ENCODE results near the gene CR2. TPM values are rescaled to one million over a fixed set of nuclear protein-coding genes. Genes with fewer than 3 reads are reported as not detected.
A peak's percentile ranks its signal among the peaks of the same experiment; 100 is the strongest.

Gene CR2
- total RNA-seq = not detected
- long read RNA-seq = 0 reads

DNA sequence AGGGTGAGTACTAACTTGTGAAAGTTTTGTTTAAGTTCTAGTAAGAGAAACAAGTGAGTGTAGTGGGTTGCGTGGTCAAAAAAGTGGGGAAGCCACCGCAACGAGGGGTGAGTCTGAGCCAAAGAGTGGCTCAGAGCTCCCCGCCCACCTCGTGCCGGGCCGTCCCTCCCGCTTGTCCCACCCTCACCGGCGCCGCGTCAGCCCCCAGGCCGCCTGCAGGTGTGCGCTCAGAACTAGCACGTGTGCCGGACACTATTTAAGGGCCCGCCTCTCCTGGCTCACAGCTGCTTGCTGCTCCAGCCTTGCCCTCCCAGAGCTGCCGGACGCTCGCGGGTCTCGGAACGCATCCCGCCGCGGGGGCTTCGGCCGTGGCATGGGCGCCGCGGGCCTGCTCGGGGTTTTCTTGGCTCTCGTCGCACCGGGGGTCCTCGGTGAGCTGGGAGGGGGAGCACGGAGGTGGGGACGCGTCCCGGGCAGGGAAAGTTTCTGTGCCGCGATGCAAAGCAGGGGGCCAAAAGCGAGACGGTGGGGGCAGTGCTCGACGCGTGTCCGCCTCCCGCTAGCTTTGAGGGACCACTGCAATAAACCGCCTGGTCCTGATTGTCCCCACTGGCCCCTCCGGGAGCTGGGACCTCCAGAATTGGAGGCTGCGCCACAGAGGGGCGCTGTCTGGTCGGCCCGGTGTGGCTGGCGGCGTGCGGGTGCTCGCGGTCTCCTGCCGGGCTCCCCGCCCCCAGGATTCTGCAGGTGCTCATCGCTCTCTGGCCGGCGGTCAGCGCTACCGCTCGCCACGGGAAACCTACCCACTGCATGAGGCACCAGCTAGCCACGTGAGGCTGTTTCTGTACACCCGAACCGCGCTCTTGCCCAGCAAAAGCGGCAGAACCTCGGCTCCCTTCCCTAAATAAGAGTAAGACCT, at the start of gene CR2:
Gene CR2 (plus strand): TSS at position 283 of the 919 bp plus-strand sequence. CDS start 91 bp downstream, at position 374.
- ATAC-seq (peak; percentile 68 to 93), DNase-seq (peak; percentile 24)
- intact Hi-C loops (cut with DNase I) = no loop called here

DNA sequence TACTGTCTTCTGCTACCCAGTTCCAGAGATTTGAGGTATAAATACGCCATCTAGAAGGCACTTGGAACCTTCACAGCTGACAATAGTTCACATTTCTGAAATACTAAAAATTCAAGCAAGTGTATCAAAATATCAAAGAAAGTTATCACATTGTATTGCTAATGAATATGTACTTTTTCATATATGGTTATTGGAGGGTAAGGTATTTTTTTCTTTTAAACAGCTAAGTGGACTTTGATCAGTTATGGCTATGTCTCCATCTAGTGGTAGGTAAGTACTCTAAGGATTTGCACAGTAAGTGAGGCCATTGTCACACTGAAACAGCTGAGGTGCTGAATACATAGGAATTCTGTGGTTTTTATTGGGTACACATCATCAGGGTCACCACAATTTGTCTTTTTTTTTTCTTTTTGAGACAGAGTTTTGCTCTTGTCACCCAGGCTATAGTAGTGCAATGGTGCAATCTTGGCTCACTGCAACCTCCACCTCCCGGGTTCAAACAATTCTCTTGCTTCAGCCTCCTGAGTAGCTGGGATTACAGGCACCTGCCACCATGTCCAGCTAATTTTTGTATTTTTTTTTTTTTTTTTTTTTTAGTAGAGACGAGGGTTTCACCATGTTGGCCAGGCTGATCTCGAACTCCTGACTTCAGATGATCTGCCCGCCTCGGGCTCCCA, 49.1 kb upstream of the CR2 start:
- intact Hi-C loops (cut with DNase I) = loop anchor here (2.0 to 10.0 kb wide), 3 partner anchors 220 to 320 kb away; no protein-coding TSS in a partner anchor
- DNase-seq = no peak
- peak; percentile 53 to 75 for ATAC-seq

DNA sequence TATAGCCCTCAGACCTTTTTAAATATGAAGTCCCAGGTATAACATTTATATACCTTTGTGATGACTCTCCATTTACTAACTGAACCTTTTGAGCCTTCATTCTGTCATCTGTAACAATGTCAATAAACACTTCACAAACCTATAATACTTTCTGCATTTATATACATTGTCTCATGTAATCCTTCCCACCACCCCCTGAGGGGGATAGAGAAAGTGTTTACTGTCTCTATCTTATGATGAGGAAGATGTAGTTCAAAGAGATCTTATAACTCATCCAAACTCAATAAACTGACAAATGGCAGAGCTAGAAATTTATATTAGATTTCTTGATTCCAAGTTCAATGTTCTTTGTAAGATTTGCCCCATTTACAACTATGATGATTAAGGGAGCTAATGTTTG, 48.3 kb upstream of the CR2 start:
- no peak for DNase-seq
- intact Hi-C loops (cut with DNase I) = loop anchor here (2.0 to 10.0 kb wide), 2 partner anchors 221 to 321 kb away; no protein-coding TSS in a partner anchor
- ATAC-seq = no peak

DNA sequence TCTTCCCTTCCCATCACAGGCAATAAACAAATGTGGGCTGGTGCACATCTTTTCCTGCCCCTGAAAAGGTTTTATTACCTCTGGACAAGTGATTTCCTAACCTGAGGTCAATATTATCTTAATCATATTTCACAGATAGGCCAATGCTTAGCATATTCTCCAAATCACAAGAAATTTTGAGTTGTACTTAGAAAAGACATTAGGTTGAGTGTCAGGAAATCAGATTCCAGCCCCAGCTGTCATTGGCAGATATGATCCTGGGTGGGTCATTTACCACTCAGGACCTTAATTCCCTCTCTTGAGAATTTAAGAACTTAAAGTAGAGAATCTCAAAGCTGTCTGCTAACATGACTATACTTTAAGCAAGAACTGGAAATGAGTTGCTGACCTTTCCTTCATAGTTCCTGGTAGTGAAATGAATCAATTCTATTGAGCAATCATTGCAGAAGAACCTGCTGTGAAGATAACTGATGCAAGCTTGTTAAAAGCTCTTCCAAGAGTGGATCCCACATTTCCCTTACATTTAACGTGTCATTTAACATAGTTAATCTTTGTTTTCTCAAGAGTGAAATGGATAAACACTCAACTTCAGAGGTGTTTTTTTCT, 46.4 kb upstream of the CR2 start:
- peak in 1 of 2 donors; percentile 74 for ATAC-seq
- intact Hi-C loops (cut with DNase I) = loop anchor here in 1 of 2 donors (10.0 kb wide), 1 partner anchor 223 kb away; no protein-coding TSS in a partner anchor
- DNase-seq = no peak

DNA sequence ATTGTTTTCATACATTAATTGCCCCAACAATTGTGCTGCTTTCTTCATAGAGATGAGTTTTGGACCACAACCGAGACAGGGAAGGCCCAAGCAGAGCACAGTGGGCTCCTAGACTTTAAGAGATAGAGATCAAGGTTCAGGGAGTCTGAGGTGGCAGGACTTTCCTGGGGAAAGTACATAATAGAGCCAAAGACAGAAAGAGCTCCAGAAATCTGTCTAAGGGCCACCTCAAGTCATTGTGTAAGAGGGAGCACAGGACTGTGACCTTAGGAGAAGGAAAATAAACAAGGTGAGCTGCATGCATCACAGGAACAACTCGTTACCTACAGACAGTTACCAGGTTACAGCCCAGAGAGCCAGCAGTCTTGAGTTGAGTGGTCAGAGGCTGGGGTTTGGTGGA, 41.3 kb upstream of the CR2 start:
- ATAC-seq (no peak), DNase-seq (no peak)
- intact Hi-C loops (cut with DNase I) = no loop called here

DNA sequence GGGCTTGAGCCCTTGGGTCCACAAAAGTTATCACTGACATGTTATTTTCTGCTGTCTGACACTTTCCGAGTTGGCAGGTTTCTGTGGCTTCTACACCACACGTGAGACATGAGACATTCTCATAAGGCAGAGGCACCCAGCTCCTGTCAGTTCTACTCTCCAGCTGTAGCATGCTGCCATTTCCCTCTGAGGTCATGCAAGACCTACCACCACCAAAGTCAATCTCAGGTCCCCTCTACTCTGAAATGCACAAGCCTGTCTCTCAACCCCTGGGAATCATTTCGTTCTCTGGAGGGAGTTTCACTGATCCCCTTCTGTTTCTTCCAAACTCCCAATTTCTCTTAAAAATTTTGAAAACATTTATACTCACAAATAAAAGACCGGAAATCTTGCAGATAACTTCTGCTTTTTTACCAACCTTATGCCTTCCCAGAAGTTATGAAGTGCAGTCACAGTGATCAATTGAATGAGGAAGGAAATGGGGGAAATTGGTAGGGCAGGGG, 39.5 kb upstream of the CR2 start:
- ATAC-seq = no peak
- no peak for DNase-seq
- intact Hi-C loops (cut with DNase I) = no loop called here

DNA sequence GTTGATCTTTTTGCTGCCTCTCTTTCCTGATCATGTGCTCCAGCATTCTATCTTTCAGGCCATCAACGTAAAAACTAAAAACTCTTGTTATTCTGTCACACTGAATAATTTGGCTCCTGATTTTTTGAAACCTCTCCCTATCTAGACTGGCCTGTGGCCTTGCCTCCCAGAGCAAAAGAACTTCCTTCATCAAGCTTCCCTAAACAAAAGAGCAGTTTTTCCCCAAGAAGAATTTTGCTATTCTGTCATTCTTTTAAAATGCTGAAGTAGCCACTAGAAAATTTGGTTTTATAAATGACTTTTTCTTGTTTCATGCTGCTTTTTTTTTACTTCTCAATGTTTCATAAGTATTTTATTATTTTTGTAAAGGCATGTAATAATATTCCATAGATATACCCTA, 37.1 kb upstream of the CR2 start:
- no peak for ATAC-seq
- DNase-seq = no peak
- intact Hi-C loops (cut with DNase I) = no loop called here

DNA sequence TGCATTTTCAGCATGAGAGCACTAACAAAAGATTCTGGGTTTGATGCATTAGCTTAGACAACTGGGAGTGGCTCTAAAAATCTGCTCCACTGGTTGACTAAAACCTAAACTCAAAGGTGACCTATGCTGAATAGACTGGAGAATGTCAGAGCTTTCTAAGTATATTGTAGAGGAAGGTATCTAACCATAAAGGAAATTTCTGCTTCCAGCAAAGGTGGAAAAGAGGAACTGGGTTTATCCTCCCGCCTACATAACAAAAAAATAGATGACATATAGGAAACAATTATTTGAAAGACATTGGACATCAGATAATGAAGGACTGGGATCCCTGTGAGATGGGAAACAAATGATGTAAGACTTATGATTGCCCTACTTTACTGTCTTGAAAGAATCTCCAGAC, 35.8 kb upstream of the CR2 start:
- ATAC-seq = no peak
- intact Hi-C loops (cut with DNase I) = no loop called here

DNA sequence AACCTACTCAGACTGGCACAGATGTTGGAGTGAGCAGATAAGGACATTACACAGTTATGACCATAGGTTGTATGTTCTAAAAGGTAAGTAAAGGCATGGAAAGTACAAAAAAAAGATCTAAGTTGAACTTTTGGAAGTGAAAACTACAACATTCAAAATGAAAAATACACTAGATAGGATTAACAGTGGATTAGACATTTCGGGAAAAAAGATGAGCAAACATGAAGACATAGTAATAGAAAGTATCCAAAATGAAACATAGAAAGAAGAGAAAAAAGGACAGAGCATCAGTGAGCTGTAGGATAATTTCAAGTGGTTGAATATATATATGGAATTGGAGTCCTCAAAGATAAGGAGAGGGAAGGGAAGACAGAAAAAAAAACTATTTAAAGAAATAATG, 34.0 kb upstream of the CR2 start:
- ATAC-seq (no peak), DNase-seq (no peak)
- intact Hi-C loops (cut with DNase I) = no loop called here

More for the DNA sequence above, 35.8 kb upstream of the CR2 start:
- no peak for DNase-seq

DNA sequence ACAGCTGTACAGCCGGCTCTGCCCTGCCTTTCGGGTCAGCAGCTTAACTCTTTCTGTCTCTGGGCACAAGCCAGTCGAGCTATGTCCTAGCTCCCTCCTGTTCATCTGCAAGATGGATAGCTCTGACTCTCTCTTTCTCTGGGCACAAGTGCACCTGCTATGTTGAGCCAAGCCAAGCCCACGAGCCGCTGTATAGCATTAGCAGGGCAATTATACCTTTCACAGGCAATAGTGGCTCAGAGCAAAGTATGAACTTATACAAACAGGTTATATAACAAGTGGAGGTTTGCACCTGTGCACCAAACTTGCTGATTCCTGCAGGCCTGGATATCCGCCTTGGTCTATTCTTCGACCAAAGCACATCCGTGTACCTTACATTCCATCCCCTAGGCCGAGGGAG, 33.0 kb upstream of the CR2 start:
- no peak for DNase-seq
- ATAC-seq = no peak
- intact Hi-C loops (cut with DNase I) = no loop called here

DNA sequence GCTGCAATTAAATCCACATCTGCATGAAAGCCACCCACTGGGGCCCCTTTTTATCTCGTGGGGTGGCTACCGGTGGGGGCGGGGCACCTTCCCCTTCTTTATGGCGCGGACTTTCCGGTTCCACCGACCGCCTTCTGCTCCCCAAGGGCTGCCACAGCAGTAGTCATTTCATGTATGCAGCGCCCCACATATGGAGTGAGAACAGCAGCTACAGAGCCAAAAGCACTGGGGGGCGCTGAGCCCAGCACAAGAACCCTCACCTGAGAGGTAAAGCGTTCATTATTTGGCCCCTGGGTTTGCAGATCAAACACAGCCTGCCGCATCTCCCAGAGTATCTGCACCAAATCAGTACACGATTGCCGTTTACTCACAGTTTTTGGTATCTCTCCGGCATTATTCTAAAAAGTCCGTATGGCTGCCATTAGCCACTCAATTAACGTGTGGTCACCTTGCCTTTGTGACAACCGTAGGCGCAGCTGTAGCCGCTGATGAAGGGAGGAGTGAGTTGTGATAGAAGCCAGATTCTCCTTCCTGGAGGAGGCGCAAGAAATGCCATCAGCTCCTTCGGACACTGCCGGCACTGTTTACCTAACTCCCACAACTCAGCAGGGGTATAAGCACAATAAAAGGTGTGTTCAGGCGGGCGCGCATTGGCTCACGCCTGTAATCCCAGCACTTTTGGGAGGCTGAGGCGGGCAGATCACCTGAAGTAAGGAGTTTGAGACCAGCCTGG, 30.4 kb upstream of the CR2 start:
- no peak for DNase-seq
- intact Hi-C loops (cut with DNase I) = no loop called here
- ATAC-seq = no peak

DNA sequence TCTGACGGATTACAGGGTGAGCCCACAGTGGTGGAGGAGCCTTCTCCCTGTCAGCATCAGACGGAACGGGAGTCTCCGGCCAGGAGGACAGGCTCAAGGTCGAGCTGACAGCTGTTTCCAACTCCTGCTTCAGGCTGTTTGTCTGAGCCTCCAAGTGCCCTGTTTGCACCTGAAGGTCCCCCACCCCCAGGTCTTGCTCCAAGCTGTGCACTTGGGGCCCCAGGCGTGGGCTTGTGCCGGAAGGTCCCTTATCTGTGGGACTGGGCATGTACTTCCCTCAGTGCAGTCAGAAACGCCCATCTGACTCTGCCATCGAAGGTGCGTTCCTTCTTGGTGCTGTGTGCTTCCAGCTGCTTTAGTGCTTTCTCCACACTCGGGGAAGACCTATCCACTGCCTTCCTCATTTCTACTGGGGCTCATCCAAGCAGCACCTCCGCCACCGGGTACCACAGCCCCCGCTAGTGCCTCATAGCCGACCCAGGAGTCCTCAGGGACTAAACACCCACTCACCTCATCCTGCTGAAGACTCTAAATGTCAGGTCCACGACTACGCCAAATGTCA, 29.5 kb upstream of the CR2 start:
- intact Hi-C loops (cut with DNase I) = no loop called here
- ATAC-seq (no peak), DNase-seq (no peak)

DNA sequence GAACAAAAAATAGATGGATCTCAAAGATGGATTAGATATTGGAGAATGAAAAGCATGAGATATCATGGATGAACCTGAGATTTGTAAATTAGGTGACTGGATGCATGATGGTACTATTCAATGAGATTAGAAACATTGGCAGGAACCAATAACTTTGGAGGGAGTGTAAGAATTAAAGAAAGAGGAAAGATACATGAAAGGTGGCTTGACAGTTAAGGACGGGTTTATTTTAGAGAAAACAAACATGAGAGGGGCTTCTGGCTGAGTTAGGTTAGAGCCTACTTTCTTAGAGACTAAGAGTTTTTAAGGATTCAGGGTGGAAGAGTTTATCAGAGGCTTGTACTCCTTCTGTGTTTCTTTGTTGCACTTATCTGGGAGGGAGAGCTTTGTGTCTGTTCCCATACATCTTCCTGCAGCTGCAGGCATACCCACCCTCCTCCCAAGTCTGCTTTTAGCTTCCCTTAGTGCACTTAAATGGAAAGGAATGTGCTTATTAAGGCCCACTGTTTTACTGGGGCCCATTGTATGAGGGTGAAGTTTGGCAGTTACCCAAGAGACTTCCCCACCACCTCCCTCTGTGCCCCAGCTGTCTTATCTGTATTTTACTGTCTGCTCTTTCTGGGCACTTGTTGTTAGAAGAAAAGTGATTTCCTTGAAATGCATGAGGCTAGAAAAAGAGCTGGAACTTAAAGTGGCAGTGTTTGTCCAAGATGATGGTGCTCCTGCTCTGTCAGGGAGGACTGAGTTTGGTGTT, 26.1 kb upstream of the CR2 start:
- intact Hi-C loops (cut with DNase I) = no loop called here
- no peak for ATAC-seq

DNA sequence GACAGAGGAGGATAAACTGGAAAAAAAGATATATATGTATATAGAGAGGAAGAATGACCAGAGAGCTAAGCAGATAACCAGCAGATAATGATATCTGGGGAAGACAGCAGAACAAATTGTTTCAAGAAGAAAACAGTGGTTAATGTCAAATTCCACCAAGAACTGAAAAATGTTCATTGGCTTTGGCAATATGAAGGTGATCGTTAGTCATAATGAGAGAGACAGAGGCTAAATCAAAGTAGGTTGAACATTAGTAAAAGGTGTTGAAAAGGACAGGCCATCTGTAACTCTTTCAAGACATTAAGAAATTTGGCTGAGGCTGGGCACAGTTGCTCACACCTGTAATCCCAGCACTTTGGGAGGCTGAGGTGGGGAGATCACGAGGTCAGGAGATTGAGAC, 25.3 kb upstream of the CR2 start:
- DNase-seq = no peak
- intact Hi-C loops (cut with DNase I) = no loop called here
- no peak for ATAC-seq

More for the DNA sequence above, 26.1 kb upstream of the CR2 start:
- no peak for DNase-seq

DNA sequence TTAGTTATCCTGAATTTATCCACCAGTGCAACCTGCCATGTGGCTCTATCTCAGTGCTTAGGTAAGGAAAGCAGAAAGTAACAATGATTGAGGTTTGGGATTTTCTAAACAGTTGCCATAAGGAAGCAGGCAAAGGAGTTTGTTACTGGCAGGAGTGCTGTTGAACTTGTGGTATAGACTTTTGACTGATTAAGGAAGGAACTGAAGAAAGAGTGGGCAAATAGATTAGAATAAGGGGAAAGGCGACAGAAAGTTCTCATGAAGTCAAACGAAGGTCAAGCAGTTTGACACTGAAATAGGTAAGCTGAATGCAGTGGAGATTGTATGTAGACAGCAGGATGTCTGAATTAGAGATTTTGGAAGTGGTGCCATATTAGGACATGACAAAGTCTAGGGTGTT, 24.2 kb upstream of the CR2 start:
- intact Hi-C loops (cut with DNase I) = no loop called here
- ATAC-seq (no peak), DNase-seq (no peak)

DNA sequence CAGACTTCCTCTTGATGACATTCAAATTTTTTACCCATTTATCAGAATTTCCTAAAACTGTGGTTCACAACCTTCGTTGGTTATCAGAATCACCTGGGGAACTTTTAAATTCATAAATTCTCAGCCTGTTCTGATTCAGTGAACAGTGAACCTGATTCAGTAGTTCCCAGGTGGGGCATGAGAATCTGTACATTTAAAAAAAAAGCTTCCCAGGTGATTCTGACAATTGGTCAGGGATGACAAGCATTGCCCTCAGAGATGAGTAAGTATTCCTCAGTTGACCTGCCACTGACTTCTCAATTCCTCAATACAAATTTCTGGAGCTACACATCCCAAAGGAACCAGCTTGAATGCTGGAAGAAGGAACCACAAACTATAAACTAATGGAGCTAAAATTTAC, 23.5 kb upstream of the CR2 start:
- intact Hi-C loops (cut with DNase I) = no loop called here
- DNase-seq = no peak

DNA sequence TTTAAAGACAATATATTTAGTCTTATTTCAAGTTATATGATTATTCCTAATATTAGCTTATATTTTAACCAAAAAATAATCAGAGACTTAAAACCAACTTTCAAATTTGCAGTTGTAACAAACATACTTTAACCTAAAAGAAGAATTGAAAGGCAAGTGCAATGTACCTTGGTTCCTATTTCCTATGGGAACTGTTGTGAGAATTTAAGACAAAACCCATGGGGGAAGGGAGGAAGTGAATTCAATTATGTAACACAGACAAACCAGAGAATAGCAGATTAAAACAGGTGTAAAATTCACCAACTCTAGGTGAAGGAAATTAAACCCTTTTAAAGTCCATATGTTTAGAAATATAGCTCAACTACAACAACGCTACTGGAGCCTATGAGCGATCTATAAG, 22.6 kb upstream of the CR2 start:
- ATAC-seq = no peak
- no peak for DNase-seq
- intact Hi-C loops (cut with DNase I) = no loop called here

More for the DNA sequence above, 23.5 kb upstream of the CR2 start:
- ATAC-seq = no peak

DNA sequence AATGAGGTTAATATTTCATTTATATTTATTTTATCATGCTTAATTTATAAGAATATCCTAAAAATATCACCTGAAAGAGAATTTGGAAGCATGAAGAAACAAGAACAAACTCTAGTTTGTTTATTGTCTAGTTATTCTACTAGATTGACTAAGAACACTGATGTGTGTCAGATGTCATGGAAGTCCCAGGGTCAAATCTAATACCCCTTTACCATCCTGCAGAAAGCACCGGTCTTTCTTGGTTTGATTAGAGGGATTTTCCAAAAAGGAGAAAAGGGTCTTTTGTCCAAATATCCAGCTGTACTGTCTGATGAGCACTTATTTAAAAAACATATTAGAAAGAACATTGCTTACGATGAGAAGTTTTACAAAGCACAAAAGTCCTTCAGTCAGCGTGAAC, 20.7 kb upstream of the CR2 start:
- intact Hi-C loops (cut with DNase I) = no loop called here
- ATAC-seq (no peak), DNase-seq (no peak)
